ENCODE results near the gene LUC7L3.

The LUC7L3 gene

DNA sequence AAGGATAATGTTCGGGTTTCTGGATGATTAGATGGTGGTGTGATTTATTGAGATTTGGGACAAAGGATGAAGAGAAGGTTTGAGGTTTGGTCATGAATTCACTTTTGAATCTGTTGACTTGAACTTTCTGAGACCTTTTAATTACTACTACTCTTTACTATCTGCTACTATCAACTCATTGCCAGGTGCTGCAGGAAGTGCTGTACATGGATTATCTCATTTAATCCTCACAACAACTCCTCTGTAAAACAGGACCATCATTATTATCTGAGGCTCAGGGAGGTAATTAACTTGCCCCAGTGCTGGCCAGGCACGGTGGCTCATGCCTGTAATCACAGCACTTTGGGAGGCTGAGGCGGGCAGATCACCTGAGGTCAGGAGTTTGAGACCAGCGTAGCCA lies 8.8 kb upstream of the LUC7L3 start:
- Histone ChIP-seq H3K27ac (replicated peaks) (no peak overlapping the region), H3K4me3 (replicated peaks; ENCODE audit: insufficient read depth, low read length) (no peak overlapping the region), H3K27me3 (ENCODE audit: insufficient read depth, poor library complexity, severe bottlenecking) (no peaks in the 10 kb centered on the region)
- no peak for DNase-seq (ENCODE audit: low read depth in 1 of 2, low spot score in 1 of 2)
- TF ChIP-seq GABPA (IDR thresholded peaks at IDR 0.05; ENCODE audit: low read depth) = no peak
- TF ChIP-seq SPI1 (IDR thresholded peaks at IDR 0.05; ENCODE audit: borderline replicate concordance, low read depth) = no peak
- TF ChIP-seq POLR2AphosphoS5 (IDR thresholded peaks at IDR 0.05; ENCODE audit: low read depth) = no peak
- TF ChIP-seq, protein P1, sequence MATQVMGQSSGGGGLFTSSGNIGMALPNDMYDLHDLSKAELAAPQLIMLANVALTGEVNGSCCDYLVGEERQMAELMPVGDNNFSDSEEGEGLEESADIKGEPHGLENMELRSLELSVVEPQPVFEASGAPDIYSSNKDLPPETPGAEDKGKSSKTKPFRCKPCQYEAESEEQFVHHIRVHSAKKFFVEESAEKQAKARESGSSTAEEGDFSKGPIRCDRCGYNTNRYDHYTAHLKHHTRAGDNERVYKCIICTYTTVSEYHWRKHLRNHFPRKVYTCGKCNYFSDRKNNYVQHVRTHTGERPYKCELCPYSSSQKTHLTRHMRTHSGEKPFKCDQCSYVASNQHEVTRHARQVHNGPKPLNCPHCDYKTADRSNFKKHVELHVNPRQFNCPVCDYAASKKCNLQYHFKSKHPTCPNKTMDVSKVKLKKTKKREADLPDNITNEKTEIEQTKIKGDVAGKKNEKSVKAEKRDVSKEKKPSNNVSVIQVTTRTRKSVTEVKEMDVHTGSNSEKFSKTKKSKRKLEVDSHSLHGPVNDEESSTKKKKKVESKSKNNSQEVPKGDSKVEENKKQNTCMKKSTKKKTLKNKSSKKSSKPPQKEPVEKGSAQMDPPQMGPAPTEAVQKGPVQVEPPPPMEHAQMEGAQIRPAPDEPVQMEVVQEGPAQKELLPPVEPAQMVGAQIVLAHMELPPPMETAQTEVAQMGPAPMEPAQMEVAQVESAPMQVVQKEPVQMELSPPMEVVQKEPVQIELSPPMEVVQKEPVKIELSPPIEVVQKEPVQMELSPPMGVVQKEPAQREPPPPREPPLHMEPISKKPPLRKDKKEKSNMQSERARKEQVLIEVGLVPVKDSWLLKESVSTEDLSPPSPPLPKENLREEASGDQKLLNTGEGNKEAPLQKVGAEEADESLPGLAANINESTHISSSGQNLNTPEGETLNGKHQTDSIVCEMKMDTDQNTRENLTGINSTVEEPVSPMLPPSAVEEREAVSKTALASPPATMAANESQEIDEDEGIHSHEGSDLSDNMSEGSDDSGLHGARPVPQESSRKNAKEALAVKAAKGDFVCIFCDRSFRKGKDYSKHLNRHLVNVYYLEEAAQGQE (IDR thresholded peaks at IDR 0.05; ENCODE audit: insufficient replicate concordance, low read depth) = no peak
- TF ChIP-seq, protein P2, sequence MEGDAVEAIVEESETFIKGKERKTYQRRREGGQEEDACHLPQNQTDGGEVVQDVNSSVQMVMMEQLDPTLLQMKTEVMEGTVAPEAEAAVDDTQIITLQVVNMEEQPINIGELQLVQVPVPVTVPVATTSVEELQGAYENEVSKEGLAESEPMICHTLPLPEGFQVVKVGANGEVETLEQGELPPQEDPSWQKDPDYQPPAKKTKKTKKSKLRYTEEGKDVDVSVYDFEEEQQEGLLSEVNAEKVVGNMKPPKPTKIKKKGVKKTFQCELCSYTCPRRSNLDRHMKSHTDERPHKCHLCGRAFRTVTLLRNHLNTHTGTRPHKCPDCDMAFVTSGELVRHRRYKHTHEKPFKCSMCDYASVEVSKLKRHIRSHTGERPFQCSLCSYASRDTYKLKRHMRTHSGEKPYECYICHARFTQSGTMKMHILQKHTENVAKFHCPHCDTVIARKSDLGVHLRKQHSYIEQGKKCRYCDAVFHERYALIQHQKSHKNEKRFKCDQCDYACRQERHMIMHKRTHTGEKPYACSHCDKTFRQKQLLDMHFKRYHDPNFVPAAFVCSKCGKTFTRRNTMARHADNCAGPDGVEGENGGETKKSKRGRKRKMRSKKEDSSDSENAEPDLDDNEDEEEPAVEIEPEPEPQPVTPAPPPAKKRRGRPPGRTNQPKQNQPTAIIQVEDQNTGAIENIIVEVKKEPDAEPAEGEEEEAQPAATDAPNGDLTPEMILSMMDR (IDR thresholded peaks at IDR 0.05; ENCODE audit: insufficient read depth, low read length) = no peak

DNA sequence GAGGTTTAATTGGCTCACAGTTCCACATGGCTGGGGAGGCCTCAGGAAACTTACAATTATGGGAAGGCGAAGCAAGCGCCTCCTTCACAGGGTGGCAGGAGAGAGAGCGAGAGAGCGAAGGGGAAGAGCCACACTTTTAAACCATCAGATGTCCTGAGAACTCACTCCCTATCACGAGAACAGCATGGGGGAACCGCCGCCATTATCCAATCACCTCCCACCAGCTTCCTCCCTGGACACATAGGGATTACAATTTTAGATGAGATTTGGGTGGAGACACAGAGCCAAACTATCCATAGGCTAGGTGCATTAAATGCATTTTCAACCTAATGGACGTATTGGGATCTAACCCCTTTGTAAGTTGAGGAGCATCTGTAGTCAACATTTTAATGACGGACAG lies 6.8 kb upstream of the LUC7L3 start:
- no peaks in the 10 kb centered on the region for H3K27me3 ChIP-seq (ENCODE audit: insufficient read depth, poor library complexity, severe bottlenecking)
- TF ChIP-seq, protein P1 (IDR thresholded peaks at IDR 0.05; ENCODE audit: insufficient replicate concordance, low read depth) = no peak
- no peak for TF ChIP-seq GABPA (IDR thresholded peaks at IDR 0.05; ENCODE audit: low read depth)
- TF ChIP-seq, protein P2 (IDR thresholded peaks at IDR 0.05; ENCODE audit: insufficient read depth, low read length) = no peak
- no peak for TF ChIP-seq POLR2AphosphoS5 (IDR thresholded peaks at IDR 0.05; ENCODE audit: low read depth)
- TF ChIP-seq SPI1 (IDR thresholded peaks at IDR 0.05; ENCODE audit: borderline replicate concordance, low read depth) = no peak

DNA sequence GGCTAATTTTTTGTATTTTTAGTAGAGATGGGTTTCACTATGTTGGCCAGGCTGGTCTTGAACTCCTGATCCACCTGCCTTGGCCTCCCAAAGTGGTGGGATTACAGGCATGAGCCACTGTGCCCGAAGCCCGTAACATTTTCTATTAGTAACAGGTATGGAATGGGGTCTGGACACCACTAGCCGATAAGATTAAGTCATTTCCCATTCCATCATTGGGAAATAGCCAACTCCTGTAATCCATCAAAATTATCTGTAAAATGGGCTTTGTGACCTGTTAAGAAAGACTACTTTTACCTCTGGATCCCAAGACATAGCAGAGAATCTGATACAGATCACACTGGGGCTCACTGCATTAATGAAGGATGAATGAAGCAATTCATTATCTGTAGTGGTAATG lies 3.9 kb upstream of the LUC7L3 start:
- H3K27ac ChIP-seq (replicated peaks) = no peak overlapping the region
- no peaks in the 10 kb centered on the region for H3K27me3 ChIP-seq (ENCODE audit: insufficient read depth, poor library complexity, severe bottlenecking)
- no peak overlapping the region for H3K4me3 ChIP-seq (replicated peaks; ENCODE audit: insufficient read depth, low read length)
- DNase-seq (ENCODE audit: low read depth in 1 of 2, low spot score in 1 of 2) = no peak
- no peak for TF ChIP-seq POLR2AphosphoS5 (IDR thresholded peaks at IDR 0.05; ENCODE audit: low read depth)
- no peak for TF ChIP-seq GABPA (IDR thresholded peaks at IDR 0.05; ENCODE audit: low read depth)
- TF ChIP-seq, protein P1 (IDR thresholded peaks at IDR 0.05; ENCODE audit: insufficient replicate concordance, low read depth) = no peak
- TF ChIP-seq SPI1 (IDR thresholded peaks at IDR 0.05; ENCODE audit: borderline replicate concordance, low read depth) = no peak
- TF ChIP-seq, protein P2 (IDR thresholded peaks at IDR 0.05; ENCODE audit: insufficient read depth, low read length) = no peak

More for the DNA sequence above, 6.8 kb upstream of the LUC7L3 start:
- Histone ChIP-seq H3K4me3 (replicated peaks; ENCODE audit: insufficient read depth, low read length) (no peak overlapping the region), H3K27ac (replicated peaks) (no peak overlapping the region)
- DNase-seq (ENCODE audit: low read depth in 1 of 2, low spot score in 1 of 2) = no peak
